Measurements from ENCODE around the gene ASB5.
A peak's percentile ranks its signal among the peaks of the same experiment; 100 is the strongest.
"Not testable (repeated sequence)": the region's sequence is repeated elsewhere in the genome, so short reads cannot be mapped to it uniquely, and the experiment has no call there.

ASB5 gene

GRCh38 chr4:176222149-176222548 lies 46.9 kb downstream of the ASB5 start:
- DNase-seq (ENCODE audit: low read depth, low spot score), result no peak

DNA sequence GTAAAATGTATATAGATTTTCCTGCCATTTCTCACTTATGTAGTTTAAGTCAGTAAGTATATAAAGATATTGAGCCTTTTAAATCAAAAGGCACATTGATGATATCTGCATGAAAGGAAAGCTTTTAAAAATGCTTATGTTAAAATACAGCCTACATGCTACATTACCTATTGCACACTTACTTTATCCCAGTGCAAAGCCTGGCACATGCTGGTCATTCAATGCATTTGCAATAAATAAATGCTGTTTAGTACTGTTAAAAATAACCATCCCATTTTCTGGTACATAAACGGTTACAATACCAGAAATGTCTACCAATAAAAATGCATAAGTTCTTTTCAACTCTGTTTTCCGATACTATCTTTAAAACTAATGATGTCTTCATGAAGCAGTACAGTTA lies 51.5 kb downstream of the ASB5 start:
- no peak for DNase-seq (ENCODE audit: low read depth, low spot score)

- DNase-seq (ENCODE audit: low read depth, low spot score), result not testable (repeated sequence)
Observed at GRCh38 chr4:176212351-176212750, 56.7 kb downstream of the ASB5 start.

GRCh38 chr4:176210579-176211296 lies 58.3 kb downstream of the ASB5 start:
- no peak for DNase-seq (ENCODE audit: low read depth, low spot score)

DNA sequence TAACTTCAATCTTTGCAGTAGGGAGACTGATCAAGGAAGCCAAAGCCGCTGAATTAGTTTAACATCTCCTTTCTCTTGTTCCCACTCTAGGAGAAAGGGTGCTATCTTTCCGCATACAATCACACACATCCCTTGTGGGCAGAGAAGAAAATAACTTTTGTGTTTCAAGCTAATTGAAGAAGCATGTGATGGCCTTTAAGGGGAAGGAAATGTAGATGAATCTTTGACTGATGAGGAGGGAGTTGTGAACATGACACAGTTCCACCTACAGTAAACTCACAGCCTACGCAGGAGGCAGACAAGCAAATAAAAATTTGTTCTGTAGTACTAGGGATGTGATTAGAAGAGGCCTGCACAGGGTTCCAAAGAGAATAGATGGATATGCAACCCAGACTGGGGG lies 58.9 kb downstream of the ASB5 start:
- DNase-seq (ENCODE audit: low read depth, low spot score), result no peak

- DNase-seq (ENCODE audit: low read depth, low spot score), result no peak
Observed at GRCh38 chr4:176209535-176209934, 59.5 kb downstream of the ASB5 start.

DNA sequence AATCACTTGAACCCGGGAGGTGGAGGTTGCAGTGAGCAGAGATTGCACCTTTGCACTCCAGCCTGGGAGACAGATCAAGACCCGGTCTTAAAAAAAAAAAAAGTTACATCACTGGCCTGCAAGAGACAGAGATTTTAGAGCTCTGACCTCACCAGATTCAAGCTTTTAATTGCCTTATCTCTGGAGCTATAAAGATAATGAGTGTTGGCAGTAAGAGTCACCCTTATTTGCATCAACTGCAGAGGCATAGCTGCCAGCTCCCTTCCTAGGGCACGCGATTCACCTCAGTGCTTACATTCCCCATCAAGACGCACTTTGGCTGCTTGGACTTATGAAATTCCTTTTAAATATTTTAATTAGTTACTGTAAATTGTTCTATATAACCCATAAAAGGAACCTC lies 61.2 kb downstream of the ASB5 start:
- DNase-seq (ENCODE audit: low read depth, low spot score), result no peak

DNA sequence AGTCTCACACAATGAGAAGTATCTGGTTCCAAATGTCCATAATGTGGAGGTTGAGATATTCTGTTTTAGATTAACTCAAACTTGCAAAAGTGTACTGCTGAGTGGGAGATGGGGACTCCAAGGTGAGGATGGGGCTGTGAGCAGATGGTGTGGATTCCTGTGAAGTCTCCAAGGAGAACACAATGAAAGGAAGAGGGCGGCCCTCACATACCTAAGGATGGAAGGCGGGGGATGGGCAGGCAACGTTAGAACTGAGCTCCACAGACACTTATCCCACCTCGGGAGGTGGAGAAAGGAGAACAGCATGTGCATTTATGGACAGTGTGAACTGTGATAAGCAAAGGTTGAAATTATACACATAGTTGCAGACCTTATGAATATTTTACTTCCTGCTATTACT lies 63.7 kb downstream of the ASB5 start:
- DNase-seq (ENCODE audit: low read depth, low spot score), result no peak

- DNase-seq (ENCODE audit: low read depth, low spot score), result no peak
Observed at GRCh38 chr4:176198316-176198903, 70.6 kb downstream of the ASB5 start.

DNA sequence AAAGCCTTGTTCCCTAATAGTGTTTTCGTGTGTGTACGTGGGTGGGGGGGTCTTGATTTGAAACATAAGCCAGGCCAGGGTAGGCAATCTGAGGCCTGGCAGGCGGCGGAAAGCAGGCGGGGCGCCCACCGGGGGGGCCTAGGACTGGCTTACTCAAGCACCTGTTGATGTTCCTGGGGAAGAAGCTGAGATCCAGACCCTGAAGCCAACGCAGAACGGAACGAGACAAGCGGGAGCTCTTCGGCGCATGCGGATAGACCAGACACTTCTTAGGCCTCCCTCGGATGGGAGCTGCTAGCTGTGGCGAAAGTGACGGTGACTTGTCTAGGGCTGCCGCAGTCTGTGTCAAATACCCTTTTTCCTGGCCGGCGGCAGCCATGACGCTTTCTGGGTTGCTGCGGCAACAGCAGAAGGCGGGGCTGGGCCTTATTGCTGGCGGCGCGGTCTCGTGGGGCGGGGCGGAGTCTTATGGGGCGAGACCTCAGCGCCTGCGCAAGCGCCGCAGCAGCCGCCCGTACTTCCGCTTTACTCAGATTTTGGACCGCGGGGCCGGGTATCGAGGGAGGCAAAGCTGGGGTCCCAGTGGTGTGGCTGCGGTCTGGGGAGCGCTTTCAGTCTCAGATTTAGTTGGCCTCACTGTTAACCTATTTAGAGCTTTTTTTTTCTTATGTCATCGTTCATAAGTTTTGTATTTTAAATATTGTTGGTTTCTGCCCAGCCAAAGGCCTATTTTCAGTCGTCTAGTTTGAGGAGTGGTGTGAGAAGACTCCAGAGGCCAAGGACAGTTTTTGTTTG lies 73.6 kb downstream of the ASB5 start, which contains the start of gene SPATA4:
Gene SPATA4, minus strand, starts transcription at position 402 of the 795 bp plus-strand sequence. Its CDS starts 23 bp downstream, at position 379.
- peak; percentile 97 for DNase-seq (ENCODE audit: low read depth, low spot score)

DNA sequence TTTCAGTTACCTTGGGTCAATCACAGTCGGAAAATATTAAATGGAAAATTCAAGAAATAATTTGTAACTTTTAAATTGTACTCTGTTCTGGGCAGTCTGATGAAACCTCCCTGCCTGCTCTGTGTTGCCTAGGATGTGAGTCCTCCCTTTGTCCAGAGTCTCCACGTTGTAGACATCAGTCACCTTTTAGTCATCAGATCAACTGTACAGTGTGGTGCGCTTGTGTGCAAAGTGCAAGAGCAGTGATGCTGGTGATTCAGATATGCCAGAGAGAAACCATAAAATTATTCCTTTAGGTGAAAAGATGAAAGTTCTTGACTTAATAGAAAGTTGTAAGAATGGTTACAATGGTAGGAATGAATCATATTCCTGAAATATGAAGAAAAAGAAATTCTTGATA lies 75.1 kb downstream of the ASB5 start:
- DNase-seq (ENCODE audit: low read depth, low spot score), result peak; percentile 45

- DNase-seq (ENCODE audit: low read depth, low spot score), result peak; percentile 11
Observed at GRCh38 chr4:176193126-176193525, 75.9 kb downstream of the ASB5 start.

DNA sequence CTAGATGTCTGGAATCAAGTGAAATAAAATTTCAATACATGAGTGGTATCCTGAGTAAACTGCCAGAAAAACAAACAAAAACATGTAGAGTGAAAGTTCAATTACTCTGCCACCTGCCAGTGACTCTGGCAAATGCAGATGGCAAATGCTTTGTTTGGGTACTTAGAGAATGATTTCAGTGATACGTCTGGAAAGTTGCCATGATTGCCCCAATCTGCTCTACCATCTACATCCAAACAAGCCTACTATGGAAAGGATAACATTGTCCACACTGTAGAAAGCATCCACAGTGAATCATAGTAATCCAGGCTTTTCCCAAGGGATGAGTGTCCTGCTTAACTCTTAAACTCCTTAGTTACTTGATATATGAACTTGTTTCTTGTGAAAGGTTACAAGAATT lies 77.0 kb downstream of the ASB5 start:
- DNase-seq (ENCODE audit: low read depth, low spot score), result peak; percentile 42

DNA sequence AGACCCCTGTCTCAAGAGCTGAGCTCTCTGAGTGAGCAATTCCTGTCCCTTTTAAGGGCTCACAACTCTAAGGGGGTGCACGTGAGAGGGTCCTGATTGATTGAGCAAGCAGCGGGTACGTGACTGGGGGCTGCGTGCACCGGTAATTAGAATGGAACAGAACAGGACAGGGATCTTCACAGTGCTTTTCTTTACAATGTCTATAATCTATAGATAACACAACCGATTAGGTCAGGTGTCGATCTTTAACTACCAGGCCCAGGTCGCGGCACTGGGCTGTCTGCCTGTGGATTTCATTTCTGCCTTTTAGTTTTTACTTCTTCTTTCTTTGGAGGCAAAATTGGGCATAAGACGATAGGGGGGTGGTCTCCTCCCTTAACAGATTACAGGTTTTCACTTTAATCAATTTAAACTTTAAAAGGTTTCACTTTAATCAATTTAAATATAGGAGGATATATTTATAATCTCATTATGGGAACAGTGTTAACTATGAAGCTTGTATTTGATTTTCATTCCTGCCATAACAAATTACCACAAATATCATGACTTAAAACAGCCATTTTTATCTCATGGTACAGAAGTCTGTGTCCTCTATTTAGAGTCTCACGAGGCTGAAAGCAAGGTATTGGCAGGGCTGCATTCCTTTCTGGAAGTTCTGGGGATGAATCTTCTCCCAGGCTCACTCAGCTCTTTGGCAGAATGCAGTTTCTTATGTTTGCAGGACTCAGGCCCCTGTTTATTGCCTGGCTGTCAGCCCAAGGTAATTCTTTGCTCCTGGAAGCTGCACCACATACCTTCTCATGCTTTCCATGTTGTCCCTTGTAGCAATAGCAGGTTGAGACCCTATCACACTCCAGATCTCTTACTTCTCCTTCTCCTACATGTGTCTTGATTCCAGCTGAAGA lies 78.9 kb downstream of the ASB5 start:
- DNase-seq (ENCODE audit: low read depth, low spot score), result peak; percentile 42

GRCh38 chr4:176188654-176189053 lies 80.4 kb downstream of the ASB5 start:
- DNase-seq (ENCODE audit: low read depth, low spot score), result no peak

GRCh38 chr4:176187624-176188023 lies 81.4 kb downstream of the ASB5 start:
- DNase-seq (ENCODE audit: low read depth, low spot score), result peak; percentile 18

GRCh38 chr4:176186671-176187395 lies 82.2 kb downstream of the ASB5 start:
- DNase-seq (ENCODE audit: low read depth, low spot score), result no peak

- DNase-seq (ENCODE audit: low read depth, low spot score), result no peak
Observed at GRCh38 chr4:176186067-176186466, 83.0 kb downstream of the ASB5 start.

DNA sequence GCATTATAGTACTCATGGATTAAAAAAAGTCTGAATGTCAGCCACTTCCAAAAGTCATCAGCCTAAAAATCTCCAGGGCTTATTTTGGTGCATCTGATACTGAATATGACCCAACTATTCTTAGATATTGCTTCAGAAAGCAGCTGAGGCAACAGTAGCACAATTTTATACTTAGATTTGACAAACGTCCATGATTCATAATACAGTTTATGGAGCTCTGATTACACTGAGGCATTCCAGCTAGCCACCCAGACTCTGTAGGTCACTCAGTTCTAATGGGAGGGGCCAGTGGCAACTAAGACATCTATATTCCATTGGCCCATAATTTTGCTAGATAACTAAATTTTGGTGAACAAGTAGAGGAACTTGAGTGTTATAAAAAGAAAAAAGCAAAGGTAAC lies 84.0 kb downstream of the ASB5 start:
- peak; percentile 9 for DNase-seq (ENCODE audit: low read depth, low spot score)
